K562 (cell line): ENCODE data around the gene AGPAT3. TPM values are rescaled to one million over a fixed set of nuclear protein-coding genes. Genes with fewer than 3 reads are reported as not detected.

Source experiments
- CBX2 ChIP-seq: fragments of 200-600 bp; sonication (generic); IDR thresholded peaks from one replicate; pipeline ENCODE4 v1.6.1; 2012; ENCODE audit warnings: mild to moderate bottlenecking, low read length, inconsistent platforms; ENCODE audit not compliant: insufficient read depth, poor library complexity, severe bottlenecking
- HLTF ChIP-seq: fragments of 450-650 bp; IDR thresholded peaks from 2 replicates; pipeline ENCODE4 v1.6.1; 2016
- HNRNPL ChIP-seq: fragments of 200-400 bp; formaldehyde crosslinking; IDR thresholded peaks from 2 replicates; pipeline ENCODE4 v1.6.1; 2017; ENCODE audit warnings: low read depth, mild to moderate bottlenecking, low read length
- IRF2 ChIP-seq: sonication (generic); formaldehyde crosslinking; IDR thresholded peaks from 2 replicates; pipeline ENCODE4 v1.8.1; 2022; ENCODE audit warnings: mild to moderate bottlenecking, missing genetic modification reagents
- MECOM ChIP-seq: fragments of 250-450 bp; sonication (Bioruptor Pico); IDR thresholded peaks from 2 replicates; pipeline ENCODE4 v1.8.0; 2022; ENCODE audit warnings: inconsistent platforms
- MLLT1 ChIP-seq, 2 experiments: fragments of 450-650 bp; IDR thresholded peaks; 2 replicates each; pipeline ENCODE4 v1.6.1; 2016
- NFATC3 ChIP-seq: fragments of 450-650 bp; IDR thresholded peaks from 2 replicates; pipeline ENCODE4 v1.6.1; 2017; ENCODE audit warnings: mild to moderate bottlenecking
- RBM34 ChIP-seq: fragments of 200-400 bp; formaldehyde crosslinking; IDR thresholded peaks from 2 replicates; pipeline ENCODE4 v1.6.1; 2018; ENCODE audit warnings: low read length, borderline replicate concordance; ENCODE audit not compliant: insufficient read depth
- SIN3A ChIP-seq, 2 experiments: fragments of 150-350 bp in 1 of 2; IDR thresholded peaks; 2 replicates each; pipeline ENCODE4 v1.6.1; 2011 to 2016; ENCODE audit warnings: borderline replicate concordance in 2 of 2, low read depth in 2 of 2, low read length in 2 of 2, mild to moderate bottlenecking in 2 of 2, moderate library complexity in 2 of 2; ENCODE audit not compliant: control insufficient read depth in 1 of 2
- STAT6 ChIP-seq: sonication (generic); formaldehyde crosslinking; IDR thresholded peaks from 2 replicates; pipeline ENCODE4 v1.8.1; 2023; ENCODE audit warnings: mild to moderate bottlenecking, missing genetic modification reagents
- TSHZ1 ChIP-seq: fragments of 250-450 bp; sonication (Bioruptor Pico); IDR thresholded peaks from 2 replicates; pipeline ENCODE4 v1.4.0; 2020; ENCODE audit warnings: mild to moderate bottlenecking, moderate library complexity
- ZFP36 ChIP-seq: fragments of 150-350 bp; IDR thresholded peaks from 2 replicates; pipeline ENCODE4 v1.6.1; 2018; ENCODE audit warnings: low read length, low read depth; ENCODE audit not compliant: partially characterized antibody
- ZFX ChIP-seq: sonication (generic); formaldehyde crosslinking; IDR thresholded peaks from 2 replicates; pipeline ENCODE4 v1.8.0; 2022; ENCODE audit warnings: mild to moderate bottlenecking, missing genetic modification reagents, moderate library complexity
- polyA plus RNA-seq, 8 experiments: library from polyadenylated mRNA; depleted of rRNA in 4 of 8; stranded (reverse) in 5 of 8; unstranded in 3 of 8; fragments of >200 nt; fragmentation: Nextera tagmentation in 2 of 8; fragmentation: Illumina TruSeq in 1 of 8; extraction: Ambion mirVana in 2 of 8; extraction: Trizol in 1 of 8; gene quantifications; 2 replicates each; pipeline versions ENCODE4 v1.2.1 to v1.2.3, GENCODE V29; 2011 to 2014; ENCODE audit warnings: inconsistent platforms in 1 of 8, missing spikeins in 1 of 8
- total RNA-seq, 7 experiments: library from RNA; depleted of rRNA in 6 of 7; stranded (reverse); fragments of >200 nt in 6 of 7; fragmentation: Illumina TruSeq in 2 of 7; extraction: Trizol in 2 of 7; gene quantifications; 2 replicates each; pipeline versions ENCODE4 v1.2.1 to v1.2.3, GENCODE V29; 2011 to 2021; ENCODE audit warnings: low replicate concordance in 1 of 7
- TF ChIP-seq, protein P1 (sequence below), 3 experiments: fragments of 200-800 bp in 1 of 3; fragments of 250-450 bp in 1 of 3; fragments of 450-650 bp in 1 of 3; sonication (Bioruptor Pico) in 1 of 3; sonication (Bioruptor generic) in 1 of 3; formaldehyde crosslinking in 1 of 3; IDR thresholded peaks; 2 replicates each; pipeline versions ENCODE4 v1.6.1 to v1.8.0; 2016 to 2022; ENCODE audit warnings: mild to moderate bottlenecking in 2 of 3, missing genetic modification characterization in 2 of 3, missing compliant biosample characterization in 1 of 3, moderate library complexity in 1 of 3

The AGPAT3 gene
- total and polyA plus RNA-seq, 9 of the 15 experiments (the other 6 are each of a cell fraction or from before 2014, with no cell fraction given) = 1.5 to 88.4 (median 35.7) TPM

DNA sequence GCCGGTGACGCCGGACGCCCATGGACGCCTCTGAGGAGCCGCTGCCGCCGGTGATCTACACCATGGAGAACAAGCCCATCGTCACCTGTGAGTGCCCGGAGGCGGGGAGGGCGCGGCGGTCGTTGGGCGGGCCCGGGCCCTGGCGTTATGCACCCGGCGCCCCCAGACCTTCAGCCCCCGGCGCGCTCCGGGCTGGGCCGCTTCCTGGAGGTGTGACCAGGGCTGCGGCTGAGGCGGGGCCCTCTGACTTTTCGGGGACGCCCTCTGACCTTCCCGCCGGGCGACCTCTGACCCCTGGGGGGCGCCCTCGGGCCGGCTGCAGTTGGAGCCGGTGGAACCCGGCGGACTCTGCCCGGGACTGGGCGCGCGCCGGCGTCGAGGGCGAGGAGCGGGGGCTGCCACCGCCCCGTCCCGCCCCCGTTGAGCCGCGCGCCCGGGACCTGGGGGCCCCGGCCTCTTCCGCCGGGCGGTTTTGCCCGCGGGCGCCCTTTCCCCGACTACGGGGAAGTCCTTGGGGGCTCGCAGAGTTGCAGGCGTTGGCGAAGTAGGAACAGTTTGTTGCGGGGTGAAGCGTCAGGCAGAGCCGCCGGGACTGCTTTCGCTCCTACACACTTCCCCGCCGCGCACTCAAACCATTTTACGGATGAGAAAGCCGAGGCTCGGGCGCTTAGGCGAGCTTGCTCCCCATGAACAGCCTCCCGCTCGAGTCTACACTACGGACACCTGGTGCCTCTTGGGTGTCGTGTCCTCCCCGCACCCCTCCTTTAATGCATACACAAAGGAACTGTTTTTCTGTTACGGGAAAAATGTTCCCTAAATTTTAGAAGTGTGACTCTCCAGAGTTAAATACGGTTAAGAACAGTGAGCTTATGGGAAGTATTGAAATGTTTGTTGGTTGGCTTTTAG, 147.7 kb downstream of the AGPAT3 start (continued):
- TF ChIP-seq TSHZ1 (no peak), SIN3A (IDR thresholded peaks at IDR 0.05; ENCODE audit: borderline replicate concordance in 2 of 2, control insufficient read depth in 1 of 2, low read depth in 2 of 2, low read length in 2 of 2) (peak; percentile 11 to 90; a peak in 3 of 4 replicates), HNRNPL (peak; percentile 90; the same call in 1 of the 2 replicates), RBM34 (peak; percentile 33; the same call in 1 of the 2 replicates), MLLT1 (IDR thresholded peaks at IDR 0.05) (no peak), ZFP36 (peak; percentile 29), ZFX (CRISPR knock-in tag) (peak; percentile 68), CBX2 (no peak), IRF2 (CRISPR knock-in tag) (no peak), HLTF (no peak), MECOM (CRISPR knock-in tag) (0 out of 2 replicates have a peak, but pooled peaks have one; percentile 10), NFATC3 (peak; percentile 80; the same call in 1 of the 2 replicates), STAT6 (CRISPR knock-in tag) (no peak)
- TF ChIP-seq, protein P1, sequence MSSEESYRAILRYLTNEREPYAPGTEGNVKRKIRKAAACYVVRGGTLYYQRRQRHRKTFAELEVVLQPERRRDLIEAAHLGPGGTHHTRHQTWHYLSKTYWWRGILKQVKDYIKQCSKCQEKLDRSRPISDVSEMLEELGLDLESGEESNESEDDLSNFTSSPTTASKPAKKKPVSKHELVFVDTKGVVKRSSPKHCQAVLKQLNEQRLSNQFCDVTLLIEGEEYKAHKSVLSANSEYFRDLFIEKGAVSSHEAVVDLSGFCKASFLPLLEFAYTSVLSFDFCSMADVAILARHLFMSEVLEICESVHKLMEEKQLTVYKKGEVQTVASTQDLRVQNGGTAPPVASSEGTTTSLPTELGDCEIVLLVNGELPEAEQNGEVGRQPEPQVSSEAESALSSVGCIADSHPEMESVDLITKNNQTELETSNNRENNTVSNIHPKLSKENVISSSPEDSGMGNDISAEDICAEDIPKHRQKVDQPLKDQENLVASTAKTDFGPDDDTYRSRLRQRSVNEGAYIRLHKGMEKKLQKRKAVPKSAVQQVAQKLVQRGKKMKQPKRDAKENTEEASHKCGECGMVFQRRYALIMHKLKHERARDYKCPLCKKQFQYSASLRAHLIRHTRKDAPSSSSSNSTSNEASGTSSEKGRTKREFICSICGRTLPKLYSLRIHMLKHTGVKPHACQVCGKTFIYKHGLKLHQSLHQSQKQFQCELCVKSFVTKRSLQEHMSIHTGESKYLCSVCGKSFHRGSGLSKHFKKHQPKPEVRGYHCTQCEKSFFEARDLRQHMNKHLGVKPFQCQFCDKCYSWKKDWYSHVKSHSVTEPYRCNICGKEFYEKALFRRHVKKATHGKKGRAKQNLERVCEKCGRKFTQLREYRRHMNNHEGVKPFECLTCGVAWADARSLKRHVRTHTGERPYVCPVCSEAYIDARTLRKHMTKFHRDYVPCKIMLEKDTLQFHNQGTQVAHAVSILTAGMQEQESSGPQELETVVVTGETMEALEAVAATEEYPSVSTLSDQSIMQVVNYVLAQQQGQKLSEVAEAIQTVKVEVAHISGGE (CRISPR knock-in tag; IDR thresholded peaks at IDR 0.05) = peak; percentile 67 to 96 (median 87); a peak in 5 of 6 replicates
